ENCODE data around the gene SLC28A1.

SLC28A1 gene

GRCh38 chr15:84949043-84949442 lies 64.6 kb downstream of the SLC28A1 start:
- TF ChIP-seq CTCF (IDR thresholded peaks at IDR 0.05; ENCODE audit: extremely low read depth, insufficient read depth, missing control alignments) = no peak
- in situ Hi-C loops (cut with MboI; ENCODE audit: low pct_unique_long_range_greater_than_20kb, low sequenced_read_pairs, unreplicated experiment) = loop anchor here (10.0 kb wide), 1 partner anchor 96 kb away; no protein-coding TSS in a partner anchor

GRCh38 chr15:84949845-84950569 lies 65.5 kb downstream of the SLC28A1 start:
- in situ Hi-C loops (cut with MboI; ENCODE audit: low pct_unique_long_range_greater_than_20kb, low sequenced_read_pairs, unreplicated experiment) = loop anchor here (10.0 to 25.0 kb wide), 2 partner anchors 95 to 187 kb away; no protein-coding TSS in a partner anchor
- TF ChIP-seq CTCF (IDR thresholded peaks at IDR 0.05; ENCODE audit: extremely low read depth, insufficient read depth, missing control alignments) = no peak
- no peak for DNase-seq (ENCODE audit: low spot score)

More at GRCh38 chr15:84949043-84949442, 64.6 kb downstream of the SLC28A1 start:
- no peak for DNase-seq (ENCODE audit: low spot score)

GRCh38 chr15:84950570-84951111 lies 66.2 kb downstream of the SLC28A1 start:
- DNase-seq (ENCODE audit: low spot score) = no peak
- in situ Hi-C loops (cut with MboI; ENCODE audit: low pct_unique_long_range_greater_than_20kb, low sequenced_read_pairs, unreplicated experiment) = loop anchor here (25.0 kb wide), 1 partner anchor 187 kb away; no protein-coding TSS in a partner anchor
- TF ChIP-seq CTCF (IDR thresholded peaks at IDR 0.05; ENCODE audit: extremely low read depth, insufficient read depth, missing control alignments) = no peak

GRCh38 chr15:84951736-84952135 lies 67.3 kb downstream of the SLC28A1 start:
- TF ChIP-seq CTCF (IDR thresholded peaks at IDR 0.05; ENCODE audit: extremely low read depth, insufficient read depth, missing control alignments) = no peak
- no peak for DNase-seq (ENCODE audit: low spot score)
- in situ Hi-C loops (cut with MboI; ENCODE audit: low pct_unique_long_range_greater_than_20kb, low sequenced_read_pairs, unreplicated experiment) = loop anchor here (25.0 kb wide), 1 partner anchor 186 kb away; no protein-coding TSS in a partner anchor

- in situ Hi-C loops (cut with MboI; ENCODE audit: low pct_unique_long_range_greater_than_20kb, low sequenced_read_pairs, unreplicated experiment) = loop anchor here (25.0 kb wide), 1 partner anchor 184 kb away; no protein-coding TSS in a partner anchor
- no peak for DNase-seq (ENCODE audit: low spot score)
These were observed 68.7 kb downstream of the SLC28A1 start for GRCh38 chr15:84953136-84953535.

GRCh38 chr15:84953726-84954125 lies 69.3 kb downstream of the SLC28A1 start:
- TF ChIP-seq CTCF (IDR thresholded peaks at IDR 0.05; ENCODE audit: extremely low read depth, insufficient read depth, missing control alignments) = no peak
- DNase-seq (ENCODE audit: low spot score) = no peak
- in situ Hi-C loops (cut with MboI; ENCODE audit: low pct_unique_long_range_greater_than_20kb, low sequenced_read_pairs, unreplicated experiment) = loop anchor here (25.0 kb wide), 1 partner anchor 184 kb away; no protein-coding TSS in a partner anchor

More at GRCh38 chr15:84953136-84953535, 68.7 kb downstream of the SLC28A1 start:
- no peak for TF ChIP-seq CTCF (IDR thresholded peaks at IDR 0.05; ENCODE audit: extremely low read depth, insufficient read depth, missing control alignments)
